Activated effector memory CD4-positive, alpha-beta T cell treated with anti-CD3 and anti-CD28 coated beads, Interleukin-2, amount 50 U/mL, for 16 hours (primary cell): ENCODE data around the gene REC114.
"Not testable (repeated sequence)": the region's sequence is repeated elsewhere in the genome, so short reads cannot be mapped to it uniquely, and the experiment has no call there.

ENCODE experiments used
- DNase-seq: peaks from one replicate; pipeline ENCODE4 v3.0.0-alpha.2; 2020

Gene REC114

GRCh38 chr15:73457334-73457733 lies 14.4 kb downstream of the REC114 start:
- no peak for DNase-seq

GRCh38 chr15:73460662-73461061 lies 17.7 kb downstream of the REC114 start:
- DNase-seq: no peak

- DNase-seq: no peak
Observed at GRCh38 chr15:73464602-73465001, 21.6 kb downstream of the REC114 start.

- DNase-seq: no peak
Observed at GRCh38 chr15:73467758-73468157, 24.8 kb downstream of the REC114 start.

- no peak for DNase-seq
Observed at GRCh38 chr15:73474785-73475184, 31.8 kb downstream of the REC114 start.

GRCh38 chr15:73476704-73477216 lies 33.8 kb downstream of the REC114 start:
- DNase-seq: no peak

- no peak for DNase-seq
Observed at GRCh38 chr15:73480050-73480449, 37.1 kb downstream of the REC114 start.

GRCh38 chr15:73482166-73482565 lies 39.2 kb downstream of the REC114 start:
- no peak for DNase-seq

- no peak for DNase-seq
Observed at GRCh38 chr15:73483053-73483452, 40.1 kb downstream of the REC114 start.

GRCh38 chr15:73485372-73485771 lies 42.4 kb downstream of the REC114 start:
- DNase-seq: no peak

GRCh38 chr15:73485885-73486284 lies 42.9 kb downstream of the REC114 start:
- DNase-seq: not testable (repeated sequence)

- no peak for DNase-seq
Observed at GRCh38 chr15:73488698-73489097, 45.7 kb downstream of the REC114 start.

GRCh38 chr15:73493922-73494321 lies 51.0 kb downstream of the REC114 start:
- no peak for DNase-seq

GRCh38 chr15:73495181-73495580 lies 52.2 kb downstream of the REC114 start:
- DNase-seq: no peak

- DNase-seq: no peak
Observed at GRCh38 chr15:73500696-73501095, 57.7 kb downstream of the REC114 start.

GRCh38 chr15:73504885-73505284 lies 61.9 kb downstream of the REC114 start:
- DNase-seq: no peak

GRCh38 chr15:73515527-73515926 lies 72.6 kb downstream of the REC114 start:
- no peak for DNase-seq

- DNase-seq: no peak
Observed at GRCh38 chr15:73517566-73517965, 74.6 kb downstream of the REC114 start.

GRCh38 chr15:73518180-73518862 lies 75.4 kb downstream of the REC114 start:
- no peak for DNase-seq

GRCh38 chr15:73518876-73519733 lies 76.1 kb downstream of the REC114 start:
- DNase-seq: no peak

- no peak for DNase-seq
Observed at GRCh38 chr15:73522011-73522410, 79.0 kb downstream of the REC114 start.

GRCh38 chr15:73524919-73525318 lies 82.0 kb downstream of the REC114 start:
- no peak for DNase-seq

- DNase-seq: no peak
Observed at GRCh38 chr15:73527598-73527997, 84.6 kb downstream of the REC114 start.

- DNase-seq: no peak
Observed at GRCh38 chr15:73530649-73531048, 87.7 kb downstream of the REC114 start.
